ENCODE data around the gene RNASEH2C.

DNA sequence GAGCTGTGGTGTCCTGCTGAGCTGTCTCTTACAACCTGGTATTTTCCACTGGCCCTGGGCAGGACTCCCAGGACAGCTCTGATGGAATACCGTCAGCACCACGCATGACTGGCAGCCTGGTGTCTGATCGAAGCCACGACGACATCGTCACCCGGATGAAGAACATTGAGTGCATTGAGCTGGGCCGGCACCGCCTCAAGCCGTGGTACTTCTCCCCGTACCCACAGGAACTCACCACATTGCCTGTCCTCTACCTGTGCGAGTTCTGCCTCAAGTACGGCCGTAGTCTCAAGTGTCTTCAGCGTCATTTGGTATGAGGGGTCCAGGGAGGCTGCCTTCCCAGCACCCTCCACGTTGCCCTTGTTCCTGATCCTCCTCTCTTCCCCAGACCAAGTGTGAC is 6.2 kb downstream of the RNASEH2C start:
- TF ChIP-seq, protein P1, sequence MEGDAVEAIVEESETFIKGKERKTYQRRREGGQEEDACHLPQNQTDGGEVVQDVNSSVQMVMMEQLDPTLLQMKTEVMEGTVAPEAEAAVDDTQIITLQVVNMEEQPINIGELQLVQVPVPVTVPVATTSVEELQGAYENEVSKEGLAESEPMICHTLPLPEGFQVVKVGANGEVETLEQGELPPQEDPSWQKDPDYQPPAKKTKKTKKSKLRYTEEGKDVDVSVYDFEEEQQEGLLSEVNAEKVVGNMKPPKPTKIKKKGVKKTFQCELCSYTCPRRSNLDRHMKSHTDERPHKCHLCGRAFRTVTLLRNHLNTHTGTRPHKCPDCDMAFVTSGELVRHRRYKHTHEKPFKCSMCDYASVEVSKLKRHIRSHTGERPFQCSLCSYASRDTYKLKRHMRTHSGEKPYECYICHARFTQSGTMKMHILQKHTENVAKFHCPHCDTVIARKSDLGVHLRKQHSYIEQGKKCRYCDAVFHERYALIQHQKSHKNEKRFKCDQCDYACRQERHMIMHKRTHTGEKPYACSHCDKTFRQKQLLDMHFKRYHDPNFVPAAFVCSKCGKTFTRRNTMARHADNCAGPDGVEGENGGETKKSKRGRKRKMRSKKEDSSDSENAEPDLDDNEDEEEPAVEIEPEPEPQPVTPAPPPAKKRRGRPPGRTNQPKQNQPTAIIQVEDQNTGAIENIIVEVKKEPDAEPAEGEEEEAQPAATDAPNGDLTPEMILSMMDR (IDR thresholded peaks at IDR 0.05 in 2 of 3, conservative IDR thresholded peaks at IDR 0.05 in 1 of 3; ENCODE audit: control insufficient read depth in 2 of 3, extremely low read depth in 1 of 3, insufficient read depth in 1 of 3, low read depth in 3 of 3, low read length in 3 of 3): no peak
- TF ChIP-seq POLR2AphosphoS5 (IDR thresholded peaks at IDR 0.05; ENCODE audit: low read length): no peak

Data from GM12878 (cell line).